Dermis microvascular lymphatic vessel endothelial cell (primary cell): ENCODE measurements around the gene ZSCAN32. TPM values are rescaled to one million over a fixed set of nuclear protein-coding genes. Genes with fewer than 3 reads are reported as not detected.

ENCODE experiments used
- DNase-seq, 2 donors: peaks; one replicate each; pipeline versions ENCODE4 v3.0.0 to v3.0.0-alpha.2; 2010; ENCODE audit warnings: low read depth in 2 of 2
- total RNA-seq: library from RNA; depleted of rRNA; stranded (reverse); fragments of >200 nt; gene quantifications from 2 replicates; pipeline ENCODE4 v1.2.1, GENCODE V29; 2014

The ZSCAN32 gene
- total RNA-seq, 1 donor from 2014 or later, result 7.4 TPM

- no peak for DNase-seq
These were observed 41.9 kb downstream of the ZSCAN32 start for GRCh38 chr16:3358871-3359270.

- no peak for DNase-seq
These were observed 44.7 kb downstream of the ZSCAN32 start for GRCh38 chr16:3356118-3356517.

DNA sequence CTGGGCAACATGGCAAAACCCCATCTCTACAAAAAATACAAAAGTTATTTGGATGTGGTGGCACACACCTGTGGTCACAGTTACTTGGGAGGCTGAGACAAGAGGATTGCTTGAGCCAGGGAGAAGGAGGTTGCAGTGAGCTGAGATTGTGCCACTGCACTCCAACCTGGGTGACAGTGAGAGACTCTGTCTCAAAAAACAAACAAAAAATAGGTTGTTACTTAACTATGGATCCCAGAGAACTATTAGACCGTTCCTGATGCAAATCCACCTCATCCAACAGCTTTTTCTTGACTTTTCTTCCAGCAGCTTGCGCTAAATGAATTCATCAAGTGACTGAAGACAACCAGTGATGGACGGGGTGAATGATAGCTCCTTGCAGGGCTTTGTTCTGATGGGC is 45.2 kb downstream of the ZSCAN32 start, which contains the start of gene OR2C1:
OR2C1 (plus strand) TSS at position 301 of the 400 bp plus-strand sequence; CDS start at position 353, 52 bp downstream.
- DNase-seq, result no peak

DNA sequence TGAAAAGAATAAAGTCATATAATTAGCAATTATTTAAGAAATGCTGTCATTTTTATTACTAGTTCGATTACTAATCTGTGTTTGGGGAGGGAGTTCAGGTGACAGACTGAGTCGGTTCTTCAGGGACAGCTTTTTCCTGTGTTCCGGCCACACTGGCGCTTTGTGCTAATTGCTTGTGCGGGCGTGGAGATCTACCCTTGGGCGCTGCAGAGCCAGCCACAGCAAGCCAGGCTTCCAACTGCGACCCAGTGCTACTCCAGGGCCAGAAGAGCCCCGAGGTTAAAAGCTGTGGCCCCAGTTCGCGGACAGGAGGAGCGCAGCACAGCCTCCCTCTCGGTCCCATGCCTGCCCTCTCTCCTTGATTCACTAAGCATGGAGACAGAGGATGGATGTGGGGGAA is 51.6 kb downstream of the ZSCAN32 start:
- no peak for DNase-seq

DNA sequence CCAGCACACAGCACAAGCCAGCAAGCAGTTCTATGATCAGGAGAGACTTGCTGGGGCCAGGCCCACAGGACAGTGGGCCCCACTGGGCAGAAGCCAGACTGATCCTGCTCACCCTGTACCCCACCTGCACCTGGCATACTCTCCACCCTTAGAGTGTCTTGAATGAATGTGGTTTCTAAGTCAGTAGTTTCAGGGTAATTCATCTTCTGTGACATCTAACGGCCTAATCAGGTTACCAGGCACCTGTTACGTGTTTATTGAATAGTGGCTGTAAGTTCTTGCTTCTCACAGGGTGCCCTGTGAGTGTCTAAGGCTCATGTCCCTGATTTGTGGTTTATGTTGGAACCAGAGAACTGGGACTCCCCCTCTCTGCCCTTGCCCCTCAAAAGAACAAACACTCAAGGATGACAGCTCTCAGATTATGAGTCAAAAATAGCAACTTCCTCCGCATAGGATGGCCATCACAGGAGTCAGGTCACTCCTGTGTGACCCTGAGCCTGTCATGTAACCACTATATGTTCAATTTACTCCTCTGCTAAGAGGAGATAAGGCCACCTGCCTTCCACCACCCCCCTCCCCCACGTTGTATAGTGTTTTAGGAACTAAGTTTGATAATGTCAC is 52.1 kb downstream of the ZSCAN32 start:
- no peak for DNase-seq

- no peak for DNase-seq
These were observed 53.2 kb downstream of the ZSCAN32 start for GRCh38 chr16:3347586-3347985.

DNA sequence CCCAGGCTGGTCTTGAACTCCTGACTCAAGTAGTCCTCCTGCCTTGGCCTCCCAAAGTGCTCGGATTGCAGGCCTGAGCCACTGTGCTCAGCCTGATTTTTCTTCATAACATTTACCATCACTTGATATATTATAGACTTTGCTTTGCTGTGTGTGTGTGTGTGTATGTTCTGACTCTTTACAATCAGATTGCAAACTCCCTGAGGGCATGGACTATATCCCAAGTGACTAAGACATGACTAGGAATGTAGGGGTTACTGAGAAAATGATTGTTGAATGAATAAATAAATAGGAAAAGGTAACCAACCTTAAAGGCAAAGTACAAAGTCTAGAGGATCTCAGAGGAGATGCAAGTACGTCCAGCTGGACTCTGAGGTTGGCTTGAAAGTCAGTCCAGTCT is 54.8 kb downstream of the ZSCAN32 start:
- DNase-seq, result no peak

Other genes starting within 250 kb of the ZSCAN32 start
- not detected in 2 replicates for gene OR1F1, start 212.8 kb downstream of the ZSCAN32 start, total RNA-seq
- gene ZNF200, start 165.8 kb downstream of the ZSCAN32 start, total RNA-seq, result 8.2 and 9.4 TPM in 2 replicates
- gene MEFV, start 144.4 kb downstream of the ZSCAN32 start, total RNA-seq, result under 0.01 TPM in 1 of 2 replicates, not detected in the other
- gene ZNF263, start 117.5 kb downstream of the ZSCAN32 start, total RNA-seq, result 31.2 and 46.8 TPM in 2 replicates
- 2.8 and 2.9 TPM in 2 replicates for gene TIGD7, start 95.6 kb downstream of the ZSCAN32 start, total RNA-seq
- 10.1 and 13.7 TPM in 2 replicates for gene ZNF75A, start 95.5 kb downstream of the ZSCAN32 start, total RNA-seq
- under 0.01 TPM in 1 of 2 replicates, not detected in the other for gene OR2C1, start 45.1 kb downstream of the ZSCAN32 start, total RNA-seq
- gene ZNF174, start 211 bp upstream of the ZSCAN32 start, total RNA-seq, result 5.0 and 7.1 TPM in 2 replicates
- gene ZNF597, start 42.5 kb upstream of the ZSCAN32 start, total RNA-seq, result 1.5 and 2.5 TPM in 2 replicates
- 6.8 and 15.4 TPM in 2 replicates for gene NAA60, start 42.7 kb upstream of the ZSCAN32 start, total RNA-seq
- not detected in 2 replicates for gene C16orf90, start 94.5 kb upstream of the ZSCAN32 start, total RNA-seq
- gene CLUAP1, start 100.0 kb upstream of the ZSCAN32 start, total RNA-seq, result 6.4 and 7.6 TPM in 2 replicates
- 5.1 and 5.4 TPM in 2 replicates for gene NLRC3, start 176.4 kb upstream of the ZSCAN32 start, total RNA-seq
- gene SLX4, start 210.6 kb upstream of the ZSCAN32 start, total RNA-seq, result 1.9 and 2.1 TPM in 2 replicates